Vagina (tissue), 2 donors: ENCODE measurements around the gene CMIP.

ENCODE experiments used
- CTCF ChIP-seq, 3 experiments: fragments of 450-650 bp in 2 of 3; fragments of 200-600 bp in 1 of 3; sonication (generic) in 1 of 3; IDR thresholded peaks; one replicate each; pipeline ENCODE4 v1.5.1; 2017 to 2019; ENCODE audit warnings: antibody characterized with exemption in 3 of 3, mild to moderate bottlenecking in 2 of 3, moderate library complexity in 2 of 3
- POLR2A ChIP-seq, 2 donors: fragments of 450-650 bp; IDR thresholded peaks; one replicate each; pipeline ENCODE4 v1.6.1; 2017; ENCODE audit warnings: antibody characterized with exemption in 2 of 2, mild to moderate bottlenecking in 2 of 2, moderate library complexity in 2 of 2

- no peak for TF ChIP-seq POLR2A (IDR thresholded peaks at IDR 0.05)
- TF ChIP-seq CTCF (IDR thresholded peaks at IDR 0.05) = no peak
Observed at GRCh38 chr16:81408409-81408950, 36.1 kb upstream of the CMIP start.
